ENCODE data around the gene ALDH1A1.

The ALDH1A1 gene

GRCh38 chr9:72858089-72858912 is 94.6 kb downstream of the ALDH1A1 start:
- Histone ChIP-seq H3K27ac (ENCODE audit: low read length) (no peak overlapping the region), H3K9me2 (replicated peaks; ENCODE audit: insufficient read depth, low read length) (no peaks in the 10 kb centered on the region), H3K9me3 (replicated peaks; ENCODE audit: insufficient read depth, low read length) (no peaks in the 10 kb centered on the region), H3K4me2 (ENCODE audit: low read depth, low read length) (no peak overlapping the region), H2AFZ (ENCODE audit: low read length) (no peak overlapping the region), H3K36me3 (replicated peaks; ENCODE audit: insufficient read depth, low read length) (no peaks in the 10 kb centered on the region), H3K4me1 (ENCODE audit: low read length) (no peaks in the 10 kb centered on the region), H4K20me1 (ENCODE audit: insufficient read depth, low read length) (no peaks in the 10 kb centered on the region), H3K9ac (ENCODE audit: low read length) (no peak overlapping the region), H3K27me3 (replicated peaks; ENCODE audit: insufficient read depth, low read length) (no peaks in the 10 kb centered on the region), H3F3A (ENCODE audit: insufficient read depth, low read length) (no peaks in the 10 kb centered on the region), H3K79me2 (ENCODE audit: low read length) (no peaks in the 10 kb centered on the region), H3K4me3 (ENCODE audit: low read length) (no peak overlapping the region)
- TF ChIP-seq EZH2phosphoT487 (IDR thresholded peaks at IDR 0.05; ENCODE audit: low read length) (no peak), CTCF (IDR thresholded peaks at IDR 0.05; ENCODE audit: low read length) (no peak), EZH2 (optimal IDR thresholded peaks at IDR 0.05; ENCODE audit: low read depth, low read length) (no peak)
- no peak for DNase-seq

GRCh38 chr9:72857624-72857996 is 95.2 kb downstream of the ALDH1A1 start:
- TF ChIP-seq EZH2 (optimal IDR thresholded peaks at IDR 0.05; ENCODE audit: low read depth, low read length) (no peak), CTCF (IDR thresholded peaks at IDR 0.05; ENCODE audit: low read length) (no peak), EZH2phosphoT487 (IDR thresholded peaks at IDR 0.05; ENCODE audit: low read length) (no peak)

GRCh38 chr9:72856972-72857623 is 95.8 kb downstream of the ALDH1A1 start:
- no peaks in the 10 kb centered on the region for H4K20me1 ChIP-seq (ENCODE audit: insufficient read depth, low read length)
- no peaks in the 10 kb centered on the region for H3K79me2 ChIP-seq (ENCODE audit: low read length)
- no peaks in the 10 kb centered on the region for H3F3A ChIP-seq (ENCODE audit: insufficient read depth, low read length)
- H3K9me2 ChIP-seq (replicated peaks; ENCODE audit: insufficient read depth, low read length): no peaks in the 10 kb centered on the region
- H3K27me3 ChIP-seq (replicated peaks; ENCODE audit: insufficient read depth, low read length): no peaks in the 10 kb centered on the region
- no peak overlapping the region for H3K4me2 ChIP-seq (ENCODE audit: low read depth, low read length)
- peak; percentile 67 for TF ChIP-seq CTCF (IDR thresholded peaks at IDR 0.05; ENCODE audit: low read length)
- TF ChIP-seq EZH2 (optimal IDR thresholded peaks at IDR 0.05; ENCODE audit: low read depth, low read length): no peak
- no peak overlapping the region for H3K27ac ChIP-seq (ENCODE audit: low read length)
- H3K4me3 ChIP-seq (ENCODE audit: low read length): no peak overlapping the region
- peak; percentile 72 for DNase-seq
- no peak overlapping the region for H2AFZ ChIP-seq (ENCODE audit: low read length)
- no peaks in the 10 kb centered on the region for H3K9me3 ChIP-seq (replicated peaks; ENCODE audit: insufficient read depth, low read length)
- no peaks in the 10 kb centered on the region for H3K36me3 ChIP-seq (replicated peaks; ENCODE audit: insufficient read depth, low read length)
- H3K4me1 ChIP-seq (ENCODE audit: low read length): no peaks in the 10 kb centered on the region
- no peak overlapping the region for H3K9ac ChIP-seq (ENCODE audit: low read length)

More at GRCh38 chr9:72857624-72857996, 95.2 kb downstream of the ALDH1A1 start:
- Histone ChIP-seq H3K4me2 (ENCODE audit: low read depth, low read length) (no peak overlapping the region), H3K9ac (ENCODE audit: low read length) (no peak overlapping the region), H3K27ac (ENCODE audit: low read length) (no peak overlapping the region), H3K9me2 (replicated peaks; ENCODE audit: insufficient read depth, low read length) (no peaks in the 10 kb centered on the region), H2AFZ (ENCODE audit: low read length) (no peak overlapping the region), H3K4me1 (ENCODE audit: low read length) (no peaks in the 10 kb centered on the region), H3K9me3 (replicated peaks; ENCODE audit: insufficient read depth, low read length) (no peaks in the 10 kb centered on the region), H3K36me3 (replicated peaks; ENCODE audit: insufficient read depth, low read length) (no peaks in the 10 kb centered on the region), H3K4me3 (ENCODE audit: low read length) (no peak overlapping the region), H3K27me3 (replicated peaks; ENCODE audit: insufficient read depth, low read length) (no peaks in the 10 kb centered on the region), H3F3A (ENCODE audit: insufficient read depth, low read length) (no peaks in the 10 kb centered on the region), H4K20me1 (ENCODE audit: insufficient read depth, low read length) (no peaks in the 10 kb centered on the region), H3K79me2 (ENCODE audit: low read length) (no peaks in the 10 kb centered on the region)
- no peak for DNase-seq
